D721Med (cell line): ENCODE results near the gene UNC5B.

Experiments
- DNase-seq: peaks from one replicate; pipeline ENCODE4 v3.0.0; 2011; ENCODE audit warnings: low spot score; ENCODE audit not compliant: insufficient read length
- FAIRE-seq: peaks from 2 replicates; lab custom pipeline; 2011; peaks lifted over from hg19 to GRCh38; lab: Jason Lieb, UNC
- CTCF ChIP-seq: IDR thresholded peaks from 2 replicates; pipeline ENCODE4 v1.5.1; 2012; ENCODE audit warnings: mild to moderate bottlenecking, control low read depth; ENCODE audit not compliant: insufficient read depth; ENCODE audit errors: missing control alignments

Gene UNC5B

GRCh38 chr10:71347587-71348395 lies 135.4 kb downstream of the UNC5B start:
- no peak for FAIRE-seq
- DNase-seq, result no peak
- TF ChIP-seq CTCF, result no peak

GRCh38 chr10:71348850-71349249 lies 136.5 kb downstream of the UNC5B start:
- no peak for TF ChIP-seq CTCF
- DNase-seq (no peak), FAIRE-seq (no peak)

GRCh38 chr10:71349406-71349805 lies 137.0 kb downstream of the UNC5B start:
- FAIRE-seq (no peak), DNase-seq (no peak)
- no peak for TF ChIP-seq CTCF

- no peak for FAIRE-seq
- DNase-seq, result no peak
- TF ChIP-seq CTCF, result no peak
These were observed 138.7 kb downstream of the UNC5B start for GRCh38 chr10:71351087-71351486.

DNA sequence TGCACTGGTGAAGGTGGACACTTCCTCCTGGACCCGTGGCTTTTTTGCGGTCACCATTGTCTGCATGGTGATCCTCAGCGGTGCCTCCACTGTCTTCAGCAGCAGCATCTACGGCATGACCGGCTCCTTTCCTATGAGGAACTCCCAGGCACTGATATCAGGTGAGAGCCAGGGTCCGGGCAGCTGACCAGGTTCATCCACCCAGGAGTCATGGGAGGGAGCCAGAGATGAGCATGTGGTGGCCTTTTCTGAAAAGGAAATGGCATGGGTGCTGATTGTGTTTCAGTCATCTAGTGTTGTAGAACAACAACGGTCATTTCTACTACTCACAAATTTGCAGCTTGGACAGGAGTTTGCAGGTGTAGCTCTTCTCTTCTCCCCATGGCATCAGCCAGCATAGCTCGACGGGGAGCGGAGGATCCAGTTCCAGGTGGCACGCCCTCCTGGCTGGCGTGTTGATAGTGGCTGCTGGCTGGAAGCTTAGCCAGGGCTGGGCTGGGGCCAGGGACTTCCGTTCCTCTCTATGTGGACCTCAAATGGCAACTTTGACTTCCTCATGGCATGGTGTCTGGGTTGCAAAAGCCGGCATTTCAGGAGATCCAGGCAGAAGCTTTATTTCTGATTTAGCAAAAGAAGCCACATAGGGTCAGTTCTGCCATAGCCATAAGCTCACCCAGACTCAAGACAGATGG lies 139.4 kb downstream of the UNC5B start:
- no peak for FAIRE-seq
- TF ChIP-seq CTCF, result no peak
- DNase-seq, result no peak
